NB4 (cell line): ENCODE data around the gene LNPEP.

Source experiments
- CTCF ChIP-seq: IDR thresholded peaks from one replicate; pipeline ENCODE4 v1.5.1; 2012; ENCODE audit warnings: low read depth, low read length
- MAX ChIP-seq: IDR thresholded peaks from 2 replicates; pipeline ENCODE4 v1.6.1; 2011; ENCODE audit warnings: low read depth, low read length
- MYC ChIP-seq: IDR thresholded peaks from 2 replicates; pipeline ENCODE4 v1.6.1; 2011; ENCODE audit warnings: low read depth, low read length
- POLR2A ChIP-seq: IDR thresholded peaks from 2 replicates; pipeline ENCODE4 v1.6.1; 2011; ENCODE audit warnings: mild to moderate bottlenecking; ENCODE audit not compliant: insufficient read length; ENCODE audit errors: extremely low read depth

GRCh38 chr5:97041239-97041638 is 105.4 kb downstream of the LNPEP start:
- TF ChIP-seq CTCF (no peak), MAX (no peak), POLR2A (no peak), MYC (no peak)
